Left ventricle myocardium inferior (tissue), 1 donor: ENCODE results near the gene GOLGA8H. TPM values are rescaled to one million over a fixed set of nuclear protein-coding genes. Genes with fewer than 3 reads are reported as not detected.
A peak's percentile ranks its signal among the peaks of the same experiment; 100 is the strongest.
"Not testable (repeated sequence)": the region's sequence is repeated elsewhere in the genome, so short reads cannot be mapped to it uniquely, and the experiment has no call there.

ENCODE experiments used
- DNase-seq: peaks from one replicate; pipeline ENCODE4 v3.0.0-alpha.2; 2020
- H3K27ac ChIP-seq: fragments of 200-600 bp; replicated peaks from 2 replicates; pipeline ENCODE4 v1.8.0; 2021
- H3K27me3 ChIP-seq: fragments of 200-600 bp; 2 replicates; pipeline ENCODE4 v1.8.0; 2021; ENCODE audit warnings: low read depth
- H3K36me3 ChIP-seq: fragments of 200-600 bp; 2 replicates; pipeline ENCODE4 v1.8.0; 2021
- H3K4me1 ChIP-seq: fragments of 200-600 bp; 2 replicates; pipeline ENCODE4 v1.8.0; 2021
- H3K4me3 ChIP-seq: fragments of 200-600 bp; 2 replicates; pipeline ENCODE4 v1.8.0; 2021; ENCODE audit warnings: mild to moderate bottlenecking, moderate library complexity
- H3K9me3 ChIP-seq: fragments of 200-600 bp; replicated peaks from 2 replicates; pipeline ENCODE4 v1.8.0; 2021
- intact Hi-C: fragments of 100-400 bp; cut with micrococcal nuclease; formaldehyde crosslinking; loops from one replicate; pipeline ENCODE4 v1.11.0; 2022
- long read RNA-seq: library from polyadenylated mRNA; unstranded; transcript quantifications from one replicate; pipeline ENCODE4 v2.0.0, GENCODE V29; 2021
- total RNA-seq: library from RNA; stranded (reverse); fragmentation: NEBNext Ultra II Directional; extraction: Animal tissue kit (Norgen Biotek cat#: 25700); gene quantifications from one replicate; pipeline ENCODE4 v1.2.1, GENCODE V29; 2021
- TF ChIP-seq, protein P1 (sequence below): fragments of 200-600 bp; IDR thresholded peaks from 2 replicates; pipeline ENCODE4 v1.8.0; 2021; ENCODE audit warnings: antibody characterized with exemption, mild to moderate bottlenecking, borderline replicate concordance
- donor health status: DM: no; HTN: yes; CAD: no; lungs with severe emphysema.

GOLGA8H gene, protein sequence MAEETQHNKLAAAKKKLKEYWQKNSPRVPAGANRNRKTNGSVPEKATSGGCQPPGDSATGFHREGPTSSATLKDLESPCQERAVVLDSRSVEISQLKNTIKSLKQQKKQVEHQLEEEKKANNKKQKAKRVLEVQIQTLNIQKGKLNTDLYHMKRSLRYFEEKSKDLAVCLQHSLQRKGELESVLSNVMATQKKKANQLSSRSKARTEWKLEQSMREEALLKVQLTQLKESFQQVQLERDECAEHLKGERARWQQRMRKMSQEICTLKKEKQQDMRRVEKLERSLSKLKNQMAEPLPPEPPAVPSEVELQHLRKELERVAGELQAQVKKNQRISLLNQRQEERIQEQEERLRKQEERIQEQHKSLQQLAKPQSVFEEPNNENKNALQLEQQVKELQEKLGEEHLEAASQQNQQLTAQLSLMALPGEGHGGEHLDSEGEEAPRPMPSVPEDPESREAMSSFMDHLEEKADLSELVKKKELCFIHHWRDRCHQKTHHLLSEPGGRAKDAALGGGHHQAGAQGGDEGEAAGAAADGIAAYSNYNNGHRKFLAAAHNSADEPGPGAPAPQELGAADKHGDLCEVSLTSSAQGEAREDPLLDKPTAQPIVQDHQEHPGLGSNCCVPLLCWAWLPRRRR
- total RNA-seq: 0.16 TPM
- long read RNA-seq: 0 reads

DNA sequence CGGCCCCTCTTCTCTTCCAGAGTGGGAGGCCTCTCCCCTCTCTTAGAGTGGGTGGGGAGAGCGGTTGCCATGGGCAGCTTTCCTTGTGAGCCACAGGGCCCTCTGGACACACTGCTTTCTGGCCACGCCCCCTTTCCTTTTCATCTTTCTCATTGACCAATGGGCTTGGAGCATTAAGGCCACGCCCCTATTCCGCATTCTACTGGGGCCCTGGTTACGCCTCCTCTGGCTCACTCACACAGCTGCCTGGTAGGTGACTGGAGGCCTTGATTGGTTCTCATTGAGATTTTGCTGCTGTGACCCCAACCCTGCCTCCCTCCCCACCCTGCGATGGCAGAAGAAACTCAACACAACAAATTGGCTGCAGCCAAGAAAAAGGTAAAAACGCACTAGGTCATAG is at the start of gene GOLGA8H:
TSS of gene GOLGA8H (plus strand) at position 233 of the 400 bp plus-strand sequence. CDS start at position 331, 98 bp downstream.
- H3K36me3 ChIP-seq, DNase-seq, H3K9me3 ChIP-seq, H3K27me3 ChIP-seq, H3K4me1 ChIP-seq, H3K4me3 ChIP-seq, intact Hi-C loops, H3K27ac ChIP-seq: not testable (repeated sequence)

DNA sequence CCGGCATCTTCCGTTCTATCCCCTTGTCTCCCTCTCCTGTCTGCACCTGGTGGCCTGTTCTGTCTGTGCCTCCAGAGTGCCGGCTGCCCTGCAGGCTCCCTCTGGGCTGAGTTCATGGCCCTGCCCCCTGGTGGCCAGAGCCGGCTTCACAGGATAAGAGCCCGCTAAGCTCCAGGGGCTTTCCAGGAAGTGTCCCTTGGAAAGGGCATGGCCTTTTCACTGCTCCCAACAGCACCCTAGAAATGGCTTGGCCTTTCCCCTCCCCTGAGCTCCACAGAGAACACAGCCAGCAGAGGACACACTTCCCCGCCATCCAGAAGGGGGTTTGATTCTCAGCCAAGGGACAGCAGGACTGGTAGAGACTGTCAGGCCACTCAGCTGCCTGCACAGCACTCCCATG is 36.9 kb upstream of the GOLGA8H start:
- H3K4me3 ChIP-seq, H3K27ac ChIP-seq, H3K27me3 ChIP-seq, DNase-seq, H3K36me3 ChIP-seq, H3K4me1 ChIP-seq, H3K9me3 ChIP-seq, intact Hi-C loops: not testable (repeated sequence)
- TF ChIP-seq, protein P1, sequence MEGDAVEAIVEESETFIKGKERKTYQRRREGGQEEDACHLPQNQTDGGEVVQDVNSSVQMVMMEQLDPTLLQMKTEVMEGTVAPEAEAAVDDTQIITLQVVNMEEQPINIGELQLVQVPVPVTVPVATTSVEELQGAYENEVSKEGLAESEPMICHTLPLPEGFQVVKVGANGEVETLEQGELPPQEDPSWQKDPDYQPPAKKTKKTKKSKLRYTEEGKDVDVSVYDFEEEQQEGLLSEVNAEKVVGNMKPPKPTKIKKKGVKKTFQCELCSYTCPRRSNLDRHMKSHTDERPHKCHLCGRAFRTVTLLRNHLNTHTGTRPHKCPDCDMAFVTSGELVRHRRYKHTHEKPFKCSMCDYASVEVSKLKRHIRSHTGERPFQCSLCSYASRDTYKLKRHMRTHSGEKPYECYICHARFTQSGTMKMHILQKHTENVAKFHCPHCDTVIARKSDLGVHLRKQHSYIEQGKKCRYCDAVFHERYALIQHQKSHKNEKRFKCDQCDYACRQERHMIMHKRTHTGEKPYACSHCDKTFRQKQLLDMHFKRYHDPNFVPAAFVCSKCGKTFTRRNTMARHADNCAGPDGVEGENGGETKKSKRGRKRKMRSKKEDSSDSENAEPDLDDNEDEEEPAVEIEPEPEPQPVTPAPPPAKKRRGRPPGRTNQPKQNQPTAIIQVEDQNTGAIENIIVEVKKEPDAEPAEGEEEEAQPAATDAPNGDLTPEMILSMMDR: peak; percentile 18

DNA sequence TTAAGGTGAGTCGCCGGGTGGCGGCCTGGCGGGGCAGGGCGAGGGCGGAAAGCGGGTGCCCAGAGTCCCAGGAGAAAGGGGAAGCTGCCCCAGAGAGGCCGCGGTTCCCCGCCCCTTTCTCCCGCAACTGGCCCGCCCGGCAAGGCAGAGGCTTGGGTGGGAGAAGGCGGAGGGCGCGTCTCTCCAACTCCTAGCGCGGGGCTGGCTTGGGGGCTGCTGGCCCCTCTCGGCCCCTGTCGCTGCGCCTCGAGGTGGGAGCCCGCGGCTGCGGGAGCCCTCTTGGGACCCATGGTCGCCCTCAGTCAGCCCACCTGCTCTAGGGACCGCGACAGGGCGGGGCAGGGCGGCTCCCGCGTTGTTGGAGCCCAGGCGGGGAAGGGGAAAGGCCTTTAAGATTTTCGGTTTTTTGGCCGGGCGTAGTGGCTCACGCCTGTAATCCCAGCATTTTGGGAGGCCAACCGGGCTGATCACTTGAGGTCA is 30.8 kb upstream of the GOLGA8H start:
- intact Hi-C loops, DNase-seq: not testable (repeated sequence)

DNA sequence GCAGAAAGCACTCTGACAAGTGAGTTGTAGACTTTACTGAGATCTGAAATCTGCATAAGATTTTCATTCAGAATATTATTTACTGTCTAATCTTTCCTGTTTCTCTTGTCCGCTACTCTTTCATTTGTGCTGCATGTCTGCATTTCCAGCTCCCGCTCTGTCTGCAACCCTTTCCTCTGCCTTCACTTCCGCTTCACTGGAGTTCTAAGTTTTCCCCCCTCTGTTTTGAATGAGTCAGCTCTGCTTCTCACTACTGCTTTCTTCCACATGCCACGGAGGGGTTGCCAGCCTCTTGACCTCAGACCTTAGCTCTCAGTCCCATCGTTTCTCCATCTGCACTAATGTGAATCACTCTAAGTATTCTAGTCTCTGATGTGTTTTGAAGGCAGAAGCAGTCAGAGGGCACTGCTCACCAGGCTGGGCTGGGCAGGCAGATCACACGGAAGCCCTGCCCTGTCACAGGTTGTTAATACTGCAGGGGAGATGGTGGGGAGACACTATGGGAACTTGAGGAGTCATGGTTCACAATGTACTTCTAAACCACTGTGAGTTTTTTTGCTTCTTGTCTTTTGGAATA is 24.3 kb upstream of the GOLGA8H start:
- H3K36me3 ChIP-seq, H3K27ac ChIP-seq, H3K9me3 ChIP-seq, DNase-seq, H3K27me3 ChIP-seq, H3K4me1 ChIP-seq, H3K4me3 ChIP-seq, intact Hi-C loops: not testable (repeated sequence)

More for the DNA sequence above, 30.8 kb upstream of the GOLGA8H start:
- not testable (repeated sequence) for H3K4me3 ChIP-seq, H3K9me3 ChIP-seq, H3K36me3 ChIP-seq, H3K27me3 ChIP-seq, H3K27ac ChIP-seq, H3K4me1 ChIP-seq

DNA sequence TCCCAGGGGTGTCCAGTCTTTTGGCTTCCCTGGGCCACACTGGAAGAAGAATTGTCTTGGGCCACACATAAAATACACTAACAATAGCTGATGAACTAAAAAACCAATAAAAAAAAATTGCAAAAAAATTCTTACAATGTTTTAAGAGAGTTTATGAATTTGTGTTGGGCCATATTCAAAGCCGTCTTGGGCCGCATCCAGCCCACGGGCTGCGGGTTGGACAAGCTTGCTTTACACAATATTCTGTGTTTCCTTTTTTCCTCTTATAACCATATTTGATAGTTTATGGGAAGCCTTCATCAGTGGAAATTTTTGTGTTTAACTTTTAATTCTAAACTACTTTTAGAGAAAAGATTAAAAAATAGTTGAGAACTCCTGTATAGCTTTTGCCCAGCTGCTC is 23.1 kb upstream of the GOLGA8H start:
- H3K9me3 ChIP-seq, H3K36me3 ChIP-seq, H3K27ac ChIP-seq, H3K4me3 ChIP-seq, H3K27me3 ChIP-seq, DNase-seq, H3K4me1 ChIP-seq, intact Hi-C loops: not testable (repeated sequence)

DNA sequence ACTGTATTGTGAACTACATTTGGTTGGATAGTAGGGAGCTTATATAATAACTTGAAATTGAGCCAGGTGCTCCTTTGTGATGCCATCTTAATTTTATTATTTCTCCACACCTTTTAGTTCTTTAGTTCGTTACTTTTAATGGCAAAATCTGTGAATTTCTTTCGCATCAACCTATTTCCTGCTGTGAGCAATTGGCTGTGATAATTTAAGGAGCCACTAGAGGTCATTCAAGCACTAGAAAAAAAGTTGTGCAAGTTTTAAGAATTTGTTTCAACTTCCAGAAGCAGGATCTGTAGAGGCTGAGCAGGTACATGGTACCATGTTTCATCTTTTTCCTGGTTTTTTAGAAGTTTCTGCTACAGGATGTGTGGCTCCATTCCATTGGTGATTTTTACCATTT is 4.9 kb upstream of the GOLGA8H start:
- TF ChIP-seq, protein P1: peak; percentile 30
- H3K4me1 ChIP-seq, H3K4me3 ChIP-seq, H3K36me3 ChIP-seq, intact Hi-C loops, DNase-seq, H3K27ac ChIP-seq, H3K27me3 ChIP-seq, H3K9me3 ChIP-seq: not testable (repeated sequence)

DNA sequence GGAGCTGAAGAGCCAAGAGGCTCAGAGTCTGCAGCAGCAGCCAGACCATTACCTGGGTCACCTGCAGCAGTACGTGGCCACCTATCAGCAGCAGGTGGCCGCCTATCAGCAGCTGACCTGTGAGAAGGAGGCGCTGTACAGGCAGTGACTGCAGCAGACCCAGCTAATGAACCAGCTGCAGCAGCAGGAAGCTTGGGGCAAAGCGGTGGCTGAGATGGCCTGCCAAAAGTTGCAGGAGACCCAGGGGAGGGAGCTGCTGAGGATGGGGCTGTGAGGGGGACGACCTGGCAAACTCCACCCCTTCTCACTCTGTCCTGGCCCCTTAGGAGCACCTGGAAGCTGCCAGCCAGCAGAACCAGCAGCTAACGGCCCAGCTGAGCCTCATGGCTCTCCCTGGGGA is 8.4 kb downstream of the GOLGA8H start:
- H3K27ac ChIP-seq, intact Hi-C loops, H3K4me1 ChIP-seq, H3K36me3 ChIP-seq, DNase-seq, H3K4me3 ChIP-seq, H3K27me3 ChIP-seq, H3K9me3 ChIP-seq: not testable (repeated sequence)

DNA sequence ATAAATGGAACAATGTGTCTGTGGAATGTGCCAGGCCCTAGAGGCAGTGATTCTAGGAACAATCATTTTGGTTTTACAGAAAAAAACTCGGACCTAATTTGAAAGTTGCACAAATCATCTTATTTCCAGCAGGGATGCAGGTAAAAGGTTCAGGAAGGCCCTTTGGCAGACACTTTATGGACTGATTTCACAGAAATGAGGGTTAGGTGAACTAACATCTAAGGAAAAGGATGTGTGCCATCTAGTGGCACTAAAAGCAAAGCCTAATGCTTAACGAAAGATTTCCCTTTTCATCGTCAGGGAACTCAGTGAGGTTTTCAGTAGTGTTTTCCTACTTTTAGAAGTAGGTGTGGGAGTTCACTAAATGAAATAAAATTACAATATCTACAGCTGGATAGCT is 17.5 kb downstream of the GOLGA8H start:
- DNase-seq, H3K27me3 ChIP-seq, intact Hi-C loops, H3K4me3 ChIP-seq, H3K4me1 ChIP-seq, H3K36me3 ChIP-seq, H3K9me3 ChIP-seq, H3K27ac ChIP-seq: not testable (repeated sequence)

DNA sequence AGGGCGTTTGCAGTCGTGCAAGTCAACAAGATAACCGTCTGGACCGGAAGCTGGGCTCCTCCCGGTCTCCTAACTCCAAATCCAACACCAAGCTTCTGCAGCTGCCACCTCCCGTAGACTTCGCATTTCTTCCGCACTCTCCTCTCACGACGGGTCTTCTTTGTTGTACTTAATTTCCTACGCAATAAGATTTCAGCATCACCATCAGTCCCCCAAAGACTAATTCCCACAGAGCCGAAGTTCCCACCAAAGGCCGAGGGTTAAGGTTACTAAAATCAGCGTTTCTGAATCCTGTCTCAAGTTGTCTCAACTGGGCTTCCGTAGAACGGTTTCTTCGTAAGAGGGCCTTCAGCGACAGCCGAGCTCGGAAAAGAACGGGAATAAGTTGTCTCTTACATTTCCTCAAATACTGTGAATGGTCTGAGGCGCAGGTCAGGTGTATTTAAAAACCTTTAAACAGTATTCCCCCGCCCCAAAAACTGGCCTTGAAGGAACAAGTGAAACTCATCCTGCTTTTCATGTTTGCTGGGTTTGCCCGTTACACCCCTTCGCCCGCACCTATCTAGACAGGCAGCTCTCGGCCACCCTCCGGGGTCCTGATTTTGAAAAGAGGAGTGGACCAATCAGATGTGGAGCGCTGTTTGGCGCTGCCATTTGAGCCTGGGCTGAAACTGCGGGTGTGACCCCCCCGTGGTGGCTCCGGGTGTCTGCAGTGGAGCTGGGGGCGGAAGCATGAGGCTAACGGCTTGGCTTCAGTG is 21.8 kb downstream of the GOLGA8H start, which contains the start of gene ARHGAP11B:
TSS of gene ARHGAP11B (plus strand) at position 693 of the 758 bp plus-strand sequence.
- intact Hi-C loops, H3K27me3 ChIP-seq, H3K4me1 ChIP-seq, H3K36me3 ChIP-seq, H3K9me3 ChIP-seq: not testable (repeated sequence)
- Histone ChIP-seq H3K27ac (peak within 1 kb of the TSS; percentile 88), H3K4me3 (peak within 1 kb of the TSS; percentile 68)
- DNase-seq: peak; percentile 83

DNA sequence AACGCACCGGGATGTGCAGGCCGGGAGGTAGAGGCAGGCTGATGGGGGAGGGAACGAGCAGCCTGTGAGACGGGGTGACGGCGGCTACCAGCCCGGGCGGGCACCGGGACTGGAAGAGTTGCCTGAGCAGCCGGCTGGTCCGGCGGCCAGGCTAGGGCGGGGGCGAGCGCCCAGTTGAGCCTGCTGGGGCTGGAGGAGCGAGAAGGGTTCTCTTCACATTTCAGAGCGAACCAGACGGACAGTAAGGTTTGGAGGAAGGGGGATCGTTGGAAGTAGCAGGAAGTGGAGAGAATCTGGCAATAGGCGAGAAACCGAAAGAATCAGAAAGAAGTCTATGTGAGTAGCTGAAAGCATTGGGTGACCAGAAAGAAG is 22.4 kb downstream of the GOLGA8H start:
- intact Hi-C loops, DNase-seq, H3K36me3 ChIP-seq, H3K9me3 ChIP-seq, H3K27me3 ChIP-seq, H3K27ac ChIP-seq, H3K4me1 ChIP-seq: not testable (repeated sequence)
- H3K4me3 ChIP-seq: peak overlapping the region; percentile 68

DNA sequence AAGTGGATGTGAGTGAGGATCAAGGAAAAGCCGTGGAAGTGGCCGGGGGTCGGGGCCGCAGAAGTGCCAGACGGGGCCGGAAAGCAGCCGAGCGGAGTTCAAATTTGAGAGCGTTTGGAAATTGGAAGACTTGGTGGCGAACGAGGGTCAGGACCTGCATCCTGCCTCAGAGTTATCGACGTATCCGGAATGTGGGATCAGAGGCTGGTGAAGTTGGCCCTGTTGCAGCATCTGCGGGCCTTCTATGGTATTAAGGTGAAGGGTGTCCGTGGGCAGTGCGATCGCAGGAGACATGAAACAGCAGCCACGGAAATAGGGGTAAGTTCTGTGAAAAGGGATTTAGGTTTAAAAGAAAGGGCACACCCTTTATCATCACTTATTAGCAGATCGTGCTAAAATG is 22.8 kb downstream of the GOLGA8H start:
- H3K36me3 ChIP-seq, H3K4me1 ChIP-seq, H3K27ac ChIP-seq, H3K27me3 ChIP-seq, intact Hi-C loops, DNase-seq, H3K9me3 ChIP-seq: not testable (repeated sequence)
- peak overlapping the region; percentile 68 for H3K4me3 ChIP-seq
